OCI-LY3 (cell line): Measurements from ENCODE around the gene GFER.
A peak's percentile ranks its signal among the peaks of the same experiment; 100 is the strongest.

Source experiments
- H2AFZ ChIP-seq: fragments of 200-600, 300-600 bp; shearing (Covaris generic); 2 replicates; pipeline ENCODE4 v1.6.0; 2014; ENCODE audit warnings: antibody characterized with exemption, low read depth, low read length
- H3K27ac ChIP-seq: fragments of 200-600, 300-600 bp; sonication (generic); 2 replicates; pipeline ENCODE4 v1.5.1; 2014; ENCODE audit warnings: mild to moderate bottlenecking, low read length, moderate library complexity, mixed read lengths
- H3K27me3 ChIP-seq: fragments of 200-600, 300-600 bp; sonication (generic); 2 replicates; pipeline ENCODE4 v1.6.1; 2014; ENCODE audit warnings: low read depth, low read length, mixed read lengths
- H3K36me3 ChIP-seq: fragments of 200-600, 300-600 bp; sonication (generic); replicated peaks from 2 replicates; pipeline ENCODE3; 2014; ENCODE audit warnings: low read depth, low read length, mixed read lengths
- H3K4me1 ChIP-seq: fragments of 300-600, 200-600 bp; sonication (generic); 2 replicates; pipeline ENCODE4 v1.6.1; 2014; ENCODE audit warnings: low read length, mixed read lengths
- H3K4me2 ChIP-seq: fragments of 200-600, 300-600 bp; sonication (generic); 2 replicates; pipeline ENCODE4 v1.6.1; 2014; ENCODE audit warnings: low read length, mixed read lengths
- H3K4me3 ChIP-seq: fragments of 300-600, 200-600 bp; sonication (generic); 2 replicates; pipeline ENCODE4 v1.5.1; 2014; ENCODE audit warnings: antibody characterized with exemption, mild to moderate bottlenecking, low read length, moderate library complexity
- H3K79me2 ChIP-seq: fragments of 300-600, 200-600 bp; shearing (Covaris generic); 2 replicates; pipeline ENCODE4 v1.6.1; 2014; ENCODE audit warnings: mild to moderate bottlenecking, low read length, mixed read lengths
- H3K9ac ChIP-seq: fragments of 300-600, 200-600 bp; shearing (Covaris generic); 2 replicates; pipeline ENCODE4 v1.6.0; 2014; ENCODE audit warnings: mild to moderate bottlenecking, low read length, moderate library complexity
- H3K9me3 ChIP-seq: fragments of 200-600, 300-600 bp; shearing (Covaris generic); 2 replicates; pipeline ENCODE4 v1.6.1; 2014; ENCODE audit warnings: low read length, mixed read lengths; ENCODE audit not compliant: insufficient read depth
- H4K20me1 ChIP-seq: fragments of 200-600, 300-600 bp; sonication (generic); 2 replicates; pipeline ENCODE4 v1.6.1; 2016; ENCODE audit warnings: low read length, mixed read lengths; ENCODE audit not compliant: insufficient read depth
- CTCF ChIP-seq: fragments of 200-600, 300-600 bp; sonication (generic); IDR thresholded peaks from 2 replicates; pipeline ENCODE4 v1.5.1; 2014; ENCODE audit warnings: antibody characterized with exemption, low read length, low read depth
- EZH2phosphoT487 ChIP-seq: fragments of 200-600 bp; shearing (Covaris generic); IDR thresholded peaks from 2 replicates; pipeline ENCODE4 v1.6.1; 2018; ENCODE audit warnings: antibody characterized with exemption, mixed run types, low read depth

Gene GFER

GRCh38 chr16:1966460-1966859 lies 17.5 kb upstream of the GFER start, which contains the start of gene RNF151:
TSS of gene RNF151 (plus strand) at chr16:1966856. CDS start at chr16:1966882, 26 bp downstream.
- peak within 1 kb of the TSS; percentile 92 for H3K9ac ChIP-seq
- H3K27me3 ChIP-seq, result no peaks in the 10 kb centered on the region
- peaks cover 31% of the 10 kb centered on the region for H3K4me1 ChIP-seq
- no peaks in the 10 kb centered on the region for H3K9me3 ChIP-seq
- peak within 1 kb of the TSS; percentile 68 for H3K27ac ChIP-seq
- H3K79me2 ChIP-seq, result peaks cover 66% of the 10 kb centered on the region
- peaks cover 26% of the 10 kb centered on the region for H4K20me1 ChIP-seq
- TF ChIP-seq EZH2phosphoT487 (no peak), CTCF (no peak)
- H3K36me3 ChIP-seq, result peaks cover 27% of the 10 kb centered on the region
- H3K4me2 ChIP-seq, result peak within 1 kb of the TSS; percentile 96
- peak within 1 kb of the TSS; percentile 100 for H3K4me3 ChIP-seq
- H2AFZ ChIP-seq, result no peak within 1 kb of the TSS

- peaks cover 8% of the 10 kb centered on the region for H4K20me1 ChIP-seq
- no peak overlapping the region for H3K27ac ChIP-seq
- no peak overlapping the region for H3K9ac ChIP-seq
- peaks cover 12% of the 10 kb centered on the region for H3K36me3 ChIP-seq
- peaks cover 65% of the 10 kb centered on the region for H3K79me2 ChIP-seq
- TF ChIP-seq EZH2phosphoT487 (no peak), CTCF (no peak)
- no peak overlapping the region for H2AFZ ChIP-seq
- H3K27me3 ChIP-seq, result no peaks in the 10 kb centered on the region
- H3K4me3 ChIP-seq, result no peak overlapping the region
- peaks cover 19% of the 10 kb centered on the region for H3K4me1 ChIP-seq
- no peak overlapping the region for H3K4me2 ChIP-seq
- no peaks in the 10 kb centered on the region for H3K9me3 ChIP-seq
Measured at GRCh38 chr16:1968146-1968953, 15.6 kb upstream of the GFER start.

GRCh38 chr16:1971796-1972489 lies 12.1 kb upstream of the GFER start, which contains the start of gene TBL3:
TSS of gene TBL3 (plus strand) at chr16:1972053. CDS start at chr16:1972165, 112 bp downstream.
- TF ChIP-seq EZH2phosphoT487 (no peak), CTCF (no peak)
- Histone ChIP-seq H3K4me2 (peak within 1 kb of the TSS; percentile 88), H4K20me1 (no peaks in the 10 kb centered on the region), H3K79me2 (peaks cover 38% of the 10 kb centered on the region), H3K27ac (peak within 1 kb of the TSS; percentile 83), H3K9me3 (no peaks in the 10 kb centered on the region), H3K36me3 (peaks cover 16% of the 10 kb centered on the region), H3K27me3 (no peaks in the 10 kb centered on the region), H2AFZ (peak within 1 kb of the TSS; percentile 84), H3K9ac (peak within 1 kb of the TSS; percentile 98), H3K4me3 (peak within 1 kb of the TSS; percentile 100), H3K4me1 (peaks cover 14% of the 10 kb centered on the region)

- TF ChIP-seq EZH2phosphoT487, result no peak
- Histone ChIP-seq H3K27ac (no peak overlapping the region), H3K4me2 (peak overlapping the region; percentile 88), H3K4me3 (peak overlapping the region; percentile 100), H3K4me1 (peaks cover 14% of the 10 kb centered on the region), H3K9ac (peak overlapping the region; percentile 87), H3K27me3 (no peaks in the 10 kb centered on the region), H2AFZ (no peak overlapping the region), H3K79me2 (peaks cover 36% of the 10 kb centered on the region), H3K9me3 (no peaks in the 10 kb centered on the region), H3K36me3 (peaks cover 16% of the 10 kb centered on the region), H4K20me1 (no peaks in the 10 kb centered on the region)
Measured at GRCh38 chr16:1972490-1972877, 11.5 kb upstream of the GFER start.
